ENCODE measurements around the gene ST6GAL1. TPM values are rescaled to one million over a fixed set of nuclear protein-coding genes. Genes with fewer than 3 reads are reported as not detected.

Gene ST6GAL1
- total RNA-seq, 4 donors from 2014 or later = 24.7 to 58.1 (median 44.5) TPM

- Histone ChIP-seq H3K9me3 (no peaks in the 10 kb centered on the region), H3K4me3 (no peak overlapping the region), H3K36me3 (peaks cover 0 to 34% (median 0%) of the 10 kb centered on the region in 3 donors), H3K4me1 (peaks cover 0 to 37% (median 17%) of the 10 kb centered on the region in 4 donors), H3K27ac (peak overlapping the region in 1 of 4 donors; percentile 61), H3K27me3 (no peaks in the 10 kb centered on the region)
- no peak for DNase-seq (ENCODE audit: low spot score in 2 of 2)
- TF ChIP-seq EP300 (IDR thresholded peaks at IDR 0.05) (no peak), POLR2A (IDR thresholded peaks at IDR 0.05) (no peak), CTCF (IDR thresholded peaks at IDR 0.05) (no peak)
- 98% methylated on average over 8 of the region's 8 CpGs for WGBS, 2 donors
These were observed 112.6 kb downstream of the ST6GAL1 start for GRCh38 chr3:187042874-187043458.

- WGBS, 2 donors = 74% methylated on average over 3 of the region's 3 CpGs
- no peaks in the 10 kb centered on the region for H3K27me3 ChIP-seq
- no peak for TF ChIP-seq POLR2A (IDR thresholded peaks at IDR 0.05)
- peak in 1 of 2 donors; percentile 14 for TF ChIP-seq EP300 (IDR thresholded peaks at IDR 0.05)
- H3K36me3 ChIP-seq = peaks cover 0 to 26% (median 0%) of the 10 kb centered on the region in 3 donors
- peaks cover 0 to 37% (median 17%) of the 10 kb centered on the region in 4 donors for H3K4me1 ChIP-seq
- H3K4me3 ChIP-seq = no peak overlapping the region
- no peak for DNase-seq (ENCODE audit: low spot score in 2 of 2)
- H3K27ac ChIP-seq = peak overlapping the region in 1 of 4 donors; percentile 13
- H3K9me3 ChIP-seq = no peaks in the 10 kb centered on the region
These were observed 113.9 kb downstream of the ST6GAL1 start for GRCh38 chr3:187044206-187044605.

GRCh38 chr3:187044867-187045552, 114.7 kb downstream of the ST6GAL1 start:
- peaks cover 0 to 37% (median 17%) of the 10 kb centered on the region in 4 donors for H3K4me1 ChIP-seq
- H3K4me3 ChIP-seq = no peak overlapping the region
- WGBS, 2 donors = 34 to 42% methylated on average over 4 of the region's 4 CpGs
- no peak overlapping the region for H3K27ac ChIP-seq
- peak in 1 of 2 donors; percentile 40 for DNase-seq (ENCODE audit: low spot score in 2 of 2)
- no peaks in the 10 kb centered on the region for H3K27me3 ChIP-seq
- H3K36me3 ChIP-seq = peaks cover 0 to 18% (median 0%) of the 10 kb centered on the region in 3 donors
- H3K9me3 ChIP-seq = no peaks in the 10 kb centered on the region
- TF ChIP-seq EP300 (IDR thresholded peaks at IDR 0.05) (no peak), CTCF (IDR thresholded peaks at IDR 0.05) (no peak), POLR2A (IDR thresholded peaks at IDR 0.05) (no peak)

GRCh38 chr3:187046033-187046432, 115.7 kb downstream of the ST6GAL1 start:
- peaks cover 0 to 33% (median 14%) of the 10 kb centered on the region in 4 donors for H3K4me1 ChIP-seq
- 97 to 98% methylated on average over 2 of the region's 2 CpGs for WGBS, 2 donors
- no peaks in the 10 kb centered on the region for H3K27me3 ChIP-seq
- TF ChIP-seq POLR2A (IDR thresholded peaks at IDR 0.05) (no peak), CTCF (IDR thresholded peaks at IDR 0.05) (no peak), EP300 (IDR thresholded peaks at IDR 0.05) (no peak)
- no peak for DNase-seq (ENCODE audit: low spot score in 2 of 2)
- H3K36me3 ChIP-seq = peaks cover 0 to 12% (median 0%) of the 10 kb centered on the region in 3 donors
- no peak overlapping the region for H3K4me3 ChIP-seq
- no peak overlapping the region for H3K27ac ChIP-seq
- no peaks in the 10 kb centered on the region for H3K9me3 ChIP-seq

GRCh38 chr3:187049462-187050101, 119.3 kb downstream of the ST6GAL1 start:
- WGBS, 2 donors = 78 to 97% methylated on average over 5 of the region's 5 CpGs
- no peaks in the 10 kb centered on the region for H3K27me3 ChIP-seq
- H3K4me3 ChIP-seq = no peak overlapping the region
- H3K27ac ChIP-seq = no peak overlapping the region
- peaks cover 0 to 5% (median 3%) of the 10 kb centered on the region in 4 donors for H3K4me1 ChIP-seq
- H3K36me3 ChIP-seq = peaks cover 0 to 32% (median 0%) of the 10 kb centered on the region in 3 donors
- TF ChIP-seq EP300 (IDR thresholded peaks at IDR 0.05) = no peak
- TF ChIP-seq CTCF (IDR thresholded peaks at IDR 0.05) = no peak
- no peak for TF ChIP-seq POLR2A (IDR thresholded peaks at IDR 0.05)
- DNase-seq (ENCODE audit: low spot score in 2 of 2) = no peak
- peaks cover 0 to 17% (median 0%) of the 10 kb centered on the region in 4 donors for H3K9me3 ChIP-seq
